Osteoblast (primary cell): Measurements from ENCODE around the gene ERI2. TPM values are rescaled to one million over a fixed set of nuclear protein-coding genes. Genes with fewer than 3 reads are reported as not detected.
"Not testable (repeated sequence)": the region's sequence is repeated elsewhere in the genome, so short reads cannot be mapped to it uniquely, and the experiment has no call there.

ENCODE experiments used
- DNase-seq: peaks from one replicate; pipeline ENCODE4 v3.0.0; 2011; ENCODE audit warnings: low spot score, mixed read lengths; ENCODE audit not compliant: insufficient read length; ENCODE audit errors: missing footprints
- H2AFZ ChIP-seq: 2 replicates; pipeline ENCODE4 v1.6.0; 2011; ENCODE audit warnings: mild to moderate bottlenecking, low read length
- H3K27ac ChIP-seq: 2 replicates; pipeline ENCODE4 v1.5.1; 2011; ENCODE audit warnings: mild to moderate bottlenecking, low read depth, low read length, moderate library complexity
- H3K27me3 ChIP-seq: 2 replicates; pipeline ENCODE4 v1.6.0; 2012; ENCODE audit warnings: mild to moderate bottlenecking, control low read depth, inconsistent platforms, low read length, moderate library complexity; ENCODE audit not compliant: insufficient read depth
- H3K36me3 ChIP-seq: 2 replicates; pipeline ENCODE4 v1.5.1; 2011; ENCODE audit warnings: mild to moderate bottlenecking, low read length, control low read depth, moderate library complexity; ENCODE audit not compliant: insufficient read depth
- H3K4me1 ChIP-seq: 2 replicates; pipeline ENCODE4 v1.5.1; 2011; ENCODE audit warnings: mild to moderate bottlenecking, low read length, control low read depth, moderate library complexity; ENCODE audit not compliant: insufficient read depth
- H3K4me2 ChIP-seq: 2 replicates; pipeline ENCODE4 v1.6.0; 2011; ENCODE audit warnings: mild to moderate bottlenecking, low read length; ENCODE audit not compliant: insufficient read depth
- H3K4me3 ChIP-seq: fragments of 200-600 bp; sonication (generic); 3 replicates; pipeline ENCODE4 v1.5.1; 2012; ENCODE audit warnings: mild to moderate bottlenecking, low read length, inconsistent platforms; ENCODE audit not compliant: insufficient read depth
- H3K79me2 ChIP-seq: 2 replicates; pipeline ENCODE4 v1.6.0; 2012; ENCODE audit warnings: mild to moderate bottlenecking, low read length, control low read depth, inconsistent platforms; ENCODE audit not compliant: insufficient read depth
- H3K9me3 ChIP-seq: 2 replicates; pipeline ENCODE4 v1.5.1; 2011; ENCODE audit warnings: low read depth, low read length, control low read depth
- H4K20me1 ChIP-seq: 2 replicates; pipeline ENCODE4 v1.6.0; 2012; ENCODE audit warnings: mild to moderate bottlenecking, low read length, control low read depth; ENCODE audit not compliant: insufficient read depth
- total RNA-seq: library from RNA; depleted of rRNA; stranded (reverse); fragments of >200 nt; gene quantifications from 2 replicates; pipeline ENCODE4 v1.2.3, GENCODE V29; 2012
- TF ChIP-seq, protein P1 (sequence below): IDR thresholded peaks from 2 replicates; pipeline ENCODE4 v1.5.1; 2011; ENCODE audit warnings: mild to moderate bottlenecking, low read depth, low read length, moderate library complexity; ENCODE audit errors: extremely low read depth

The ERI2 gene
- total RNA-seq, 1 donor: 21.0 TPM

DNA sequence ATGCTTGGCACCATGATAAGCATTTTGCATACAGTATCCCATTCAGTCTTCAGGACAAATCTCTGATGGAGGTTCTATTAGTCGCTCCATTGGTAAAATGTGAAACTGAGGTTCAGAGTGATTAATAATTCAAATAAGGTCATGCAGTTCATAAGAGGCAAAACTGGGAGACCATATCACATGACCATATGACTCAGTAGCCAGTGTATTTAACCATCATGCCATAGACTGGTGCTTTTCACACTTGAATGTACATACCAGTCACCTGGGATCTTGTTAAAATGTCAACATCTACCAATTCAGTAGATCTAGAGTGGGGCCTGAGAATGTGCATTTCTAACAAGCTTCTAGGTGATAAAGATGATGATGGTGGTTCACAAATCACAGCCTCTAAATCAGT is 38.2 kb downstream of the ERI2 start:
- no peak overlapping the region for H3K4me2 ChIP-seq
- H3K79me2 ChIP-seq: no peaks in the 10 kb centered on the region
- H3K9me3 ChIP-seq: no peaks in the 10 kb centered on the region
- no peak for DNase-seq
- no peak overlapping the region for H2AFZ ChIP-seq
- TF ChIP-seq, protein P1, sequence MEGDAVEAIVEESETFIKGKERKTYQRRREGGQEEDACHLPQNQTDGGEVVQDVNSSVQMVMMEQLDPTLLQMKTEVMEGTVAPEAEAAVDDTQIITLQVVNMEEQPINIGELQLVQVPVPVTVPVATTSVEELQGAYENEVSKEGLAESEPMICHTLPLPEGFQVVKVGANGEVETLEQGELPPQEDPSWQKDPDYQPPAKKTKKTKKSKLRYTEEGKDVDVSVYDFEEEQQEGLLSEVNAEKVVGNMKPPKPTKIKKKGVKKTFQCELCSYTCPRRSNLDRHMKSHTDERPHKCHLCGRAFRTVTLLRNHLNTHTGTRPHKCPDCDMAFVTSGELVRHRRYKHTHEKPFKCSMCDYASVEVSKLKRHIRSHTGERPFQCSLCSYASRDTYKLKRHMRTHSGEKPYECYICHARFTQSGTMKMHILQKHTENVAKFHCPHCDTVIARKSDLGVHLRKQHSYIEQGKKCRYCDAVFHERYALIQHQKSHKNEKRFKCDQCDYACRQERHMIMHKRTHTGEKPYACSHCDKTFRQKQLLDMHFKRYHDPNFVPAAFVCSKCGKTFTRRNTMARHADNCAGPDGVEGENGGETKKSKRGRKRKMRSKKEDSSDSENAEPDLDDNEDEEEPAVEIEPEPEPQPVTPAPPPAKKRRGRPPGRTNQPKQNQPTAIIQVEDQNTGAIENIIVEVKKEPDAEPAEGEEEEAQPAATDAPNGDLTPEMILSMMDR: no peak
- no peak overlapping the region for H3K4me3 ChIP-seq
- no peaks in the 10 kb centered on the region for H3K4me1 ChIP-seq
- no peak overlapping the region for H3K27ac ChIP-seq
- H3K27me3 ChIP-seq: no peaks in the 10 kb centered on the region
- no peaks in the 10 kb centered on the region for H4K20me1 ChIP-seq
- H3K36me3 ChIP-seq: no peaks in the 10 kb centered on the region

DNA sequence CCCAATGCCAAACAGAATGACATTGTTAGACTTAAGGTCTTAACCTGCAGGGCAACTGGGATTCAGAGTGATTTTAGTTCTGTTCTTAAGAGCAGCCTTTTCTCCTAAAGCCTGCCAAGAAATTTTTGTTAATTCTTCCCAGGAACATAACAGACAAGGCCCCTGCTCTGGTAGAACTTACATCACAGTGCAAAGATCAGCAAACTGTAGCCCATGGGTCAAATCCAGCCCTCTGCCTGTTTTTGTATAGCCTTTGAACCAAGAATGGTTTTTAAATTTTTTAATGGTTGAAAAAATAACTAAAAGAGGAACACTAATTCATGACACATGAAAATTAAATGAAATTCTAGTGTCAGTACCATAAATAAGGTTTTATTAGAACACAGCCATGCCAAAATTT is 38.7 kb downstream of the ERI2 start:
- Histone ChIP-seq H2AFZ (no peak overlapping the region), H3K27me3 (no peaks in the 10 kb centered on the region), H4K20me1 (no peaks in the 10 kb centered on the region), H3K36me3 (no peaks in the 10 kb centered on the region), H3K79me2 (no peaks in the 10 kb centered on the region), H3K4me1 (no peaks in the 10 kb centered on the region), H3K4me3 (no peak overlapping the region), H3K4me2 (no peak overlapping the region), H3K27ac (no peak overlapping the region), H3K9me3 (no peaks in the 10 kb centered on the region)
- no peak for DNase-seq
- TF ChIP-seq, protein P1: no peak

DNA sequence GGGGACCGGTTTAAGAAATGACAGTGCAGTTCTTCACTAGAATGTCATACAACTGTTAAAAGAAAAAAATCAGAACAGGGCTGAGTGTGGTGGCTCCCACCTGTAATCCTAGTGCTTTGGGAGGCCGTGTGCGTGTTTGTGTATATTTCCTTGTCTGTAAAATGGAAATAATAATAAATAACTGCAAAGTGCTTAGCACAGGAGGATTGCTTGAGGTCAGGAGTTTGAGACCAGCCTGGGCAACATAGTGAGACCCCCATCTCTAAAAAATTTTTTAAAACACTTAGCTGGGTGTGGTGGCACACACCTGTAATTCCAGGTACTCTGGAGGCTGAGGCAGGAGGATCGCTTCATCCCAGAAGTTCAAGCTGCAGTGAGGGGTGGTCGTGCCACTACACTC is 40.0 kb downstream of the ERI2 start:
- Histone ChIP-seq H3K36me3 (no peaks in the 10 kb centered on the region), H2AFZ (no peak overlapping the region), H3K9me3 (no peaks in the 10 kb centered on the region), H3K4me3 (no peak overlapping the region), H3K4me1 (no peaks in the 10 kb centered on the region), H4K20me1 (no peaks in the 10 kb centered on the region), H3K27ac (no peak overlapping the region), H3K79me2 (no peaks in the 10 kb centered on the region), H3K4me2 (no peak overlapping the region), H3K27me3 (no peaks in the 10 kb centered on the region)
- TF ChIP-seq, protein P1: no peak
- no peak for DNase-seq

DNA sequence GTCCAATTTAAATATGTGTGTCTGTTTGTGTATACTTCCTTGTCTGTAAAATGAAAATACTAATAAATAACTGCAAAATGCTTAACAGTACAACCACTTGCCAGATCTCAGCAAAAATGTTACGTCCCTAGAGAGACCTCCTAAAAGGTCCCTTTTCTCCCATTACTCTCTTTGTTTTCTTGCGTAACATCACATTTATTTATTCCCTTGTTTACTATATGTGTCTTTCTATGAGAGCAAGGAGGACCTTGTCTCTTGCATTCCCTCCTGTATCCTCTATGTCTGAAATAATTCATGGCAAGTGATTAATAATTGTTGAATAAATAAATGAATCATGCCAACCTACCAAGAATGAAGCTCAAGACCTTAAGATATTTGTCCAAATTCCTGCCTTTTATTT is 40.5 kb downstream of the ERI2 start:
- Histone ChIP-seq H3K9me3 (no peaks in the 10 kb centered on the region), H2AFZ (no peak overlapping the region), H3K4me2 (no peak overlapping the region), H3K27ac (no peak overlapping the region), H3K27me3 (no peaks in the 10 kb centered on the region), H3K4me3 (no peak overlapping the region), H4K20me1 (no peaks in the 10 kb centered on the region), H3K79me2 (no peaks in the 10 kb centered on the region), H3K4me1 (no peaks in the 10 kb centered on the region), H3K36me3 (no peaks in the 10 kb centered on the region)
- DNase-seq: no peak
- TF ChIP-seq, protein P1: no peak

DNA sequence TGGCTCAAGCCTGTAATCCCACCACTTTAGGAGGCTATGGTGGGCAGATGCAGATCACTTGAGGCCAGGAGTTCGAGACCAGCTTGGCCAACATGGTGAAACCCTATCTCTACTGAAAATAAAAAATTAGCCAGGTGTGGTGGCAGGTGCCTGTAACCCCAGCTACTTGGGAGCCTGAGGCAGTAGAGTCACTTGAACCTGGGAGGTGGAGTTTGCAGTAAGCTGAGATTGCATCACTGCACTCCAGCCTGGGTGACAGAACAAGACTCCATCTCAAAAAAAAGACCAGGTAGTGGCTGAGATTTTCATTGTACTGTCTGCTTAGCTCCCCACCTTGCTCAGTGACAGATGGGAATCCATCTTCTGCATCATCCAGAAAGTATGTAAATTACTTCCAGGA is 41.8 kb downstream of the ERI2 start:
- not testable (repeated sequence) for H4K20me1 ChIP-seq, H3K36me3 ChIP-seq, H3K4me3 ChIP-seq

More for the DNA sequence above, 41.8 kb downstream of the ERI2 start:
- not testable (repeated sequence) for DNase-seq, H3K27ac ChIP-seq, H3K27me3 ChIP-seq, H3K4me1 ChIP-seq, H3K4me2 ChIP-seq, H3K9me3 ChIP-seq, H3K79me2 ChIP-seq, H2AFZ ChIP-seq
